HG03045 (cell line): ENCODE data around the gene HOXC13.

ENCODE experiments used
- ATAC-seq: cut with Tn5 transposase; IDR thresholded peaks from one replicate; pipeline ENCODE4 v1.9.1; 2021; ENCODE audit warnings: mild to moderate bottlenecking, moderate library complexity; ENCODE audit not compliant: unreplicated experiment

Gene HOXC13

DNA sequence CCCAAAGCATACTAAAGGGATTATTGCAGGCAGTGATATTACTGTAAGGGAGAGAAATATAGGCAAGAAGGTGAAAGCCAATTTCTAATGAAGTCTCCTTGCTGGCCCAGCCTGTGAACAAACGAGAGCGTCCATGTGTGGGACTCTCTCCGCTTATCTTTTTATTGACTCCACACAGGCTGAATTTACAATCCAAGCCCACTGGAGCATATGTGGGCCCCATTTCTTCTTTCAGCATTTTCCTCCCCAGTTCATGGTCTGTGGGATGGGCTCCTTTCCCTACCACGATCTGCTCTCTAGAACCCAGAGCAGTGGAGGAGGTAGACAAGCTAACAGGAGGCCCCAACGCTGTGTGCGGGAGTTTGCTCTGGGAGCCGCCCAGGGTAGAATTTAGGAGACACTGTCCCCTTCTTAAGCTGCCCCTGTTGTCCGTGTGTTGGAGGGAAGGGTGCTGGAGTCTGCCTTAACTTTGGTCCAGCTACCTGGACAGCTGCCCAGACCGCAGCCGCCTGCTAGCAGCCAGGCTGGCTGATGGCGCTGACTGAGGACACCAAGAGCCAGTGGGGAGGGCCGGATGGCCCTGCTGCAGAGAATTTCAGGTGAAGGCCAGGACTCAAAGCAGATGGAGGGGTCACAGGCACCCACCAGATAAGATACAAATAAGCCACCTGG lies 31.1 kb downstream of the HOXC13 start:
- no peak for ATAC-seq

DNA sequence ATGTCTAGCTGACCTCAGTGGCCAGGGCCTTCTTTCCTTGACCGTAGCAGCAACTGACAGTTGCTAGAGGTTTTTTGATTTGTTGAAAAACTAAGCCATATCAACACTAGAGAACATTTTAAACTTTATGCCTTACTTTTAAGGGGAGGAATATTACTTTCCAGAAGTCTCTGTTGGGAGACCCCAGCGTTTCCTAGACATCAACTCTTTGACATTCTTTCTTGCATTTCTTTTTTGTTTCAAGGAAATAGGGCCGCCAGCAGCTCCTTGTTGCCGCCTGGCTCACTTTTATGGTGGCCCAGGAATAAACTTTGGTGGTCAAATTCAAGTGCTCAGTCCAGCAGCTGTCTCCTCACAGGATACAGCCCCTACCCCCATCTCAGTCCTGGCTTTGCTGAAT lies 31.8 kb downstream of the HOXC13 start:
- no peak for ATAC-seq

DNA sequence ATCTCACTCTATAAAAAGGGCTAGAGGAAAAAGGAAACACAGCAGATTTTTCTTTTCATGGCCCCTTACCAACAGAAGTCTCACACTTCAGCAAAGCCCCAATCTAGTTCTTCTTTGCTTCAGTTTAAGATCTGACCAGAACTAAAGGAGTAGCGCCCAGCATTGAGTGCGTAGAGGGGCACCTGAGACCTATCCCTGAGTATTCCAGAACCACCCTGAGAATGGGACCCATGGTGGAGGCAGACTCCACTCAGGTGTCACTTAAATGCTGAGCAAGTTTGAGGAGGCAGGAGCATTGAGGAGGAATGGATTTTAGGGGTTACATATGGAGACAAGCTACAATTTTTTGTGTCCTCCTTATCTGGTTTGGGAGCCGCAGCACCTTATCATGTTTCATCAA lies 32.5 kb downstream of the HOXC13 start:
- ATAC-seq, result no peak

DNA sequence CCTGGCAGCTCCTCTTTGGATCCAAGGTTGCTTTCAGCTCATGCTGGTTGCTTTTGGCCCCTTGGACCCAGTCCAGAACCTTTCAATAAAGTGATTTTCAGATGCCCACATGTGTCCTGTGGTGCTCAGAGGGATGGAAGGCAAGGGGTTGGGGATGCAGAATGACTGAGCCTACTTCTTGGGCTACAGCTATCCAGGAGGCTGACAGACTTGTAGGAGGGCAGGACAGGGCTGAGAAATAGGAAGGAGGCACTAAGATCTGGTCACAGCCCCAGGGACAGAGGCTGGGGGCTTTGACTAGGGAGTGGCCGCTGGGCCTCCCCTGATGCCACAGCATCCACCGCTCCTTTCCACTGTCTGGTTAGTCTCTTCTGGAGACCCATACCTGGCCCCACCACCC lies 33.1 kb downstream of the HOXC13 start:
- ATAC-seq, result no peak

DNA sequence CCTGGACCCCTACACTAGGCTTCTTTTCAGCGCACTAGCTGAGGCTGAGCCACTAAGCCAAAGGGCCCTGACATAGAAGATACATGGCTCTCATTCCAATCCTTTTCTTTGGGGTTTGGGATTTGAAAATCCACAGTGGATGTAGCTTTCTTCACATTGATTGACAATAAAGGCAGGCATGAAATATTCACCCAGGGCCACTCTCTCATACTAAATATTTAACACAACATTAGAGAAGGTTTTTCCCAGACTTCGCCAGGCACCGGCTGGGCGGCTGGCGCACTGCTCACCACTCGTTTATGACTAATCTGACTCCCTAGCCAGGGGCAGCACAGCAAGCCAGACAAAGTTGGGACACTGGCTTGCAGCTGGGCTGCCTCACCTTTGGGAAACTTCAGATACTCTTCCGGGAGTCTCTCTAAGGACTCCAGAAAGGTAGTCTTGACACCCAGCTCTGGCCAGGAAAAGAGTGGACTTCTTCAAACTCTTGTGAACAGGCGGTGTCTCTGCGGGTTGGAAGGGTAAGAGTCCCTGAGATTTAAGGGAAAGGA lies 33.6 kb downstream of the HOXC13 start:
- no peak for ATAC-seq

DNA sequence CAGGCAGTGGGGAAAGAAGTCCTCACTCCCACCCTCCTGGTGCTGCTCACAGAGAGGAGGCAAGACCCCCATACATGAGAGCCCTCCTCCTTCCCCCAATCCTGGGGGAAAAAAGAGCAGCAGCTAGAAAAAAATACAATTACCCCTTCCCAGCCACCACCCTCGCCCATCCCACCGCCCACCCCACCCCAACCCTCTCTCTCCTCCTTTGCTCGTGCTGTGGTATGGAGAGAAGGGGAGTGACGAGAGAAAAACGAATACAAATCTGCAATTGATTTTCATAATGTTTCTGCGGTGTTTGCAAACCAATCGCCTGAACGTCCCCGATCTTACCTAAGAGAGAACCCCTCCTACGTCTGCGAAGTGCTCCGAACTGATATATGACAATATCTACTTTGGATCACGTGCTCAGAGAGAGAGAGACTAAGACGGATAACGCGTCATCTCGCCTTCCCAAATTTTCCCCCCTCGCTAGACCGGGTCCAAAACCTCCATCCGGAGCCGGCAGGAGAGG lies 34.1 kb downstream of the HOXC13 start, which contains the start of gene HOXC11:
Gene HOXC11, plus strand, starts transcription at position 405 of the 514 bp plus-strand sequence. CDS start 116 bp downstream, outside the sequence.
- ATAC-seq, result no peak

DNA sequence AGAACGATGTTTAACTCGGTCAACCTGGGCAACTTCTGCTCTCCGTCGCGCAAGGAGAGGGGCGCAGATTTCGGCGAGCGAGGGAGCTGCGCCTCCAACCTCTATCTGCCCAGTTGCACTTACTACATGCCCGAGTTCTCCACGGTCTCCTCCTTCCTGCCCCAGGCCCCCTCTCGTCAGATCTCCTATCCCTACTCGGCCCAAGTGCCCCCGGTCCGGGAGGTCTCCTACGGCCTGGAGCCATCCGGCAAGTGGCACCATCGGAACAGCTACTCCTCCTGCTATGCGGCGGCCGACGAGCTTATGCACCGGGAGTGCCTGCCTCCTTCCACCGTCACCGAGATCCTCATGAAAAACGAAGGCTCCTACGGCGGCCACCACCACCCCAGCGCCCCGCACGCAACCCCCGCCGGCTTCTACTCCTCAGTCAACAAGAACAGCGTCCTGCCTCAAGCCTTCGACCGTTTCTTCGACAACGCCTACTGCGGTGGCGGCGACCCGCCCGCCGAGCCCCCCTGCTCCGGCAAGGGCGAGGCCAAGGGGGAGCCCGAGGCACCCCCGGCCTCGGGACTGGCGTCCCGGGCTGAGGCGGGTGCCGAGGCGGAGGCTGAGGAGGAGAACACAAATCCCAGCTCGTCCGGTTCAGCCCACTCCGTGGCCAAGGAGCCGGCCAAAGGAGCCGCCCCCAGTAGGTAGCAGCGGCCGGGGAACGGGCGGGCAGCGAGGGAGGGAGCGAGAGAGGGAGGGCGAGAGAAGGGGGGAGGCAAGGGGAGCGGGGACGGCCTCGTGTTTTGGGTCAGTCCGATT lies 34.8 kb downstream of the HOXC13 start:
- ATAC-seq, result no peak

DNA sequence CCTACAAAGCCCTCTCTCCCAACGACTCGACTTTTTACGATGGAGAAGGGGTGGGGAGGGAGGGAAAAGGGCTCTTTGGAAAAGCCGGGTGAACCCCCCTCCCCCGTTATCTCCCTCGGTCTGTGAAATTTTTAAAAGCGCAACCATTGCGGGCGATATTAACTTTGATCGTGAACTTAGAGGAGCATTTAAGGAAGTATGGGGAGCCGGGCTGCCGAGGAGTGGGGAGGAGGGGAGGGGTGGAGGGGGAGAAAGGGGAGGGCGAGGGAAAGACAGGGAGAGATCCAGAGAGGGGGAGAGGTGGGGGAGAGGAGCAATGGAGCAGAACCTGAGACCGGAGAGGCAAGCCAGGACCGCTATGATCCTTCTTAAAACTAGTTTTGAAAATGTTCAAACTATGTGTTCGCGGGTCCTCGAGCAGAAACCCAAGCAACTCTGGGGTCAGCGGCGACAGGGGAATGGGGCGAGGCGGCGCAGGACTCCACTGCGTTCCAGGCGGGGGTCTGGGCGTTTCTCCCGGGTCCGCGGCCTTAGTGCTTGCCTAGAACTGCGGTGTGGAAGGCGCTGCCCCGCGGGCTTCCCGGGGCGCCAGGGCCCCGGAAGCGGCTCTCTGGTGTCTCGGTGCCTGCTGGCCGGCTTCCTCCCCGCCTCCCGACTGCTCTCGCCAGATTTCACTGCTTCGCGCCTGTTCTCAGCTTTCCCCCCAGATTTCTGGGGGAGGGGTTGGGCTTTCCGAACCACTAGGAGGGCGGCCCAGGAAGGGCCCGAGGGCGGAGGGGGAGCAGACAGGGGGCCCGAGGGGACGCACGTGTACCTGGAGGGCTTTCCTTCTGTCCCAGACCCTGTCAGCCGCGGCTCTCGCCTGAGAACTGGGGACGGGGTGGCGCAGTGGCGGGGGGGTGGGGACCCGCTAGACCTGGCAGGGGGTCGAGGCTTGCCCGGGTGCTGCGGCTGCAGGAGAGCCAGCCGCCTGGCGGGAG lies 35.7 kb downstream of the HOXC13 start, which contains the start of gene HOTAIR:
Gene HOTAIR, minus strand, starts transcription at position 871 of the 980 bp plus-strand sequence.
- ATAC-seq, result no peak

DNA sequence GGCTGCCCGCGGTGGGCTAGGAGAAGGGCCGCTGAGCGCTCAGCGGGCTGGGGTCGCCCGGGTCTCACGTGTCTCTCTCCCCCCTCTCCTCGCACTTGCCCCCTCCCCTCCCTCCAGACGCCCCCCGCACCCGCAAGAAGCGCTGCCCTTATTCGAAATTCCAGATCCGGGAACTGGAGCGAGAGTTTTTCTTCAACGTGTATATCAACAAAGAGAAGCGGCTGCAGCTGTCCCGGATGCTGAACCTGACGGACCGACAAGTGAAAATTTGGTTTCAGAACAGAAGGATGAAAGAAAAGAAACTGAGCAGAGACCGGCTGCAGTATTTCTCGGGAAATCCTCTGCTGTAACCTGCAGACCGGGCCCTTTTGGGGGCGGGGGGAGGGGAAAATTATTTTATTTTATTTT lies 36.4 kb downstream of the HOXC13 start:
- no peak for ATAC-seq

DNA sequence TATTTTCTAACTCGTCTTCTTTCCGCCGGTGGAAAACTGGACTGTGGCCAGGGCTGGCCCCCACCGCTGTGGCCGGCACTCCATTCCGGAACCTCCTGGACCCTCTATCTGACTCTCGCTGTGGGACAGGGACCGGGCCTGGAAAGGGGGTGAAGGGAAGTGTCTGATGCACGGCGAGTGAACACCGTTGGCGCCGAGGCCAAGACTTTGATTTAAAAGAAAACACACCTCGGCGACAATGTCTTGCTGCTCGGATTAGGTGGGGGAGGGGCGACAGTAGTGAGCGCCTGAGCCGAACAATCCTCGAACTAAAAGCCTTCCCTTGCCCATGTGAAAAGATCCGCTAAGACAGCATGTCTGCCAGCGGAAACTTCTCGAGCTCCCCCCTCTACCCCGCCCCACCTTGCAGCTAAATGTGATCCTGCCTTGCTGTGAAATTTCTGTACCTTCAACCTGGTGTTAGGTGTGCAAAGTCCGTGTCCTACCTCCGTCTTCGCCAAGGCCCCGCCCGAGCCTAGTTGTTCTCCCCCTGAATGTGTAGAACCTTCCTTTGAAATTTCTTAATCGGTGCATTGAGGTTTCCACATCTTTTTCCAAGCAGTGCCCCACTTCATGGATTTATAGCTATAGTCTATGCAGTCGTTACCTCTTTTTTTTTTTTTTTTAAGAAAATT lies 37.0 kb downstream of the HOXC13 start:
- ATAC-seq, result no peak

DNA sequence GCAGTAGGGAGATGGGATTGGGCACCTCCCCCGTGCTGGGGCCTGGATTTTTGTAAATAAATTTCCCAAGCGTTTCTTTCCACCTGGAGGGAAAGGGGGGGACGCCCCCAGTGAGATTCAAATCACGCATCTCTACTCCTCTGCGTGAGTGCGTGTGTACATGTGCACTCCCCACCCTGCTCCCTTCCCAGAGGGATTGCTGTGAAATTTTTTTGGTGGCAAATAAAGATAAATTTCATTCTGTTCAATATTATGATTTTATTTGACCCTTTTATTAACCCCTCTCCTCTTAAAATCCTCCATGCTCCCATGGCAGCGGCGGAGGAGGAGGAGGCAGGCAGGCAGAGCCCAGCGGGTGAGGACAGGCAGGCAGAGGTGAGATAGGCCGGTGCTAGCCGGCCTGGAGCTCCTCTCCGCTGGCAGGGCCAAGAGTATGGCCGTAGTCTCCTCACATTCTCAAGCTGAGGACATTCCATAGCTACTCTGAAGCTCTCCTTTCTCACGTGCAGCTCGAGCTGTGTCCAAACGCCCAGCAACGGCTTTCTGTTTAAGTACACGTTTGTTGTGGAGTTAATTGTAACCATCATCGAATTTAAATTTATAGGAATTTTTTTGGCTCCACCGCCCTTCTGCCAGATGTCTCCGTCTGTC lies 37.7 kb downstream of the HOXC13 start:
- ATAC-seq, result no peak

DNA sequence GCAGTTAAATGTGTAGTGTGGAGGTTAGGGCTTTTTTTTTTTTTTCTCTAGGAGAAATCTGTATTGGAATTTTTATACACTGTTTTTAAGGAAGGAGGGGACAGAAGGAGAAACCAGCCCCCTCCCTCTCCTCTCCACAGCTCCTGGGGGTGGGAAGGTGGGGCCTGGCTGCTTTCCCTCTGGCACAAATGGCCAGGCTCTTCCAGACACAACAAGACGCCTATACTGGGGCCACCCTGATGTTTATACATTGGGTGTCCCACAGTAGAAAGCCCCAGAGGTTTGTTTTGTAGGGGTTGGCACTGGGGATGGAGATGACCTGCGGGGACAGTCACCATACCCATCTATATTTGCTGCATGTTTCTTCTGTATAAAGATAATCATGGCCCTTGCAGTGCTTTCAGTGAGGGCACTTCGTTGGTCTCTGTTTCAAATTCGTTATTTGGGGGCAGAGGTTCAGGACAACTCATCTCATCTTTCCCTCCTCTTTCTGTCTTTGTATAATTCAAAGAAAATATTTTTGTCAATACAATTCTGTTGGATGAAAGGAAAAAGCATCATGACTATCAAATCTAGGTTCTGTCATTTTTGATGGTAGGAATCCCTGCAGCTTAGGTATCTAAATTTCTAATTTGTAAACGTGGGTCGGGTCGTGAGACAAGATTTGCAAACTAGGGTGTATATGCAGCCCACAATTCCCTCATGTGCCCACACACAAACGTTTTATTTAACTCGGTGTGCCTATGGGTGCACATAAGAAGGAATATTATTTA lies 38.4 kb downstream of the HOXC13 start:
- no peak for ATAC-seq

DNA sequence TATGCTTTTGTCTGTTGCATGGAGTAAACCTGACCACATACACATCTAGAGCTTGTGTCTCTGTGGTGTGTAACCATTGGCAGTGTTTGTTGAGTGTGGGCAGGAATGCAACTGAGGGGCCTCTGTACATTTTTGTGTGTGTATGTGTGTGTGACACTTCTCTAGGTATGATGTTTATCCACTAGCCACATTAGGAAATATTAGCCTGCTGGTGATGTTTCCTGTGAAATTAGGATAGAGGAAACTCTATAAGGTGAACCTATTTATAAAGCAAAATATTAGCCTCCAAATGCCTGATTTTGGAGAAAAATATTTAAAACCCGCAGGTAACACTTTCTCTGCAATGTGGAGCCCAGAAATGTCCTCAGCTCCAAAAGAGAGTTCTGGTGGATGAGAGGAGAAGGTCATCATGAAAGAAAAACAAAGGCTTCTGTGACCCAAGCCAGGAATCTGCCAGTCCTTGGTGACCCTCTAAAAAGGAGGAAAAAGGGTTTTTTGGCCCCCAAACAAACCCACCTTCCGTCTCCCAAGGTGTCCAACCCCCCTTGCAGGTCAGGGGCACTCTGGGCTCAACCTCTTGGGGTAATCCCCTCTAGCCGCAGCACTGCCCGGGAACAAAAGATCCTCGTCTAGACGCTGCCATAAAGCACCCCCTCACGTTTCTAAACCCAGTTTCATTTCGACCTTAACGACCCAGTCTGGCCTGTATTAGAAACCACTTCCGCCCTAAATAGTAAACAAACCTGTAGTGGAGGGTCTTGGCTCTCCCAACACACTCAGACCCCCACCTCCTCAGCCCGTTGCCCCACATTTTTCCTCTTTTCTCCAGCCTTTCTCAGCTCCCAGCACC lies 39.2 kb downstream of the HOXC13 start:
- no peak for ATAC-seq

DNA sequence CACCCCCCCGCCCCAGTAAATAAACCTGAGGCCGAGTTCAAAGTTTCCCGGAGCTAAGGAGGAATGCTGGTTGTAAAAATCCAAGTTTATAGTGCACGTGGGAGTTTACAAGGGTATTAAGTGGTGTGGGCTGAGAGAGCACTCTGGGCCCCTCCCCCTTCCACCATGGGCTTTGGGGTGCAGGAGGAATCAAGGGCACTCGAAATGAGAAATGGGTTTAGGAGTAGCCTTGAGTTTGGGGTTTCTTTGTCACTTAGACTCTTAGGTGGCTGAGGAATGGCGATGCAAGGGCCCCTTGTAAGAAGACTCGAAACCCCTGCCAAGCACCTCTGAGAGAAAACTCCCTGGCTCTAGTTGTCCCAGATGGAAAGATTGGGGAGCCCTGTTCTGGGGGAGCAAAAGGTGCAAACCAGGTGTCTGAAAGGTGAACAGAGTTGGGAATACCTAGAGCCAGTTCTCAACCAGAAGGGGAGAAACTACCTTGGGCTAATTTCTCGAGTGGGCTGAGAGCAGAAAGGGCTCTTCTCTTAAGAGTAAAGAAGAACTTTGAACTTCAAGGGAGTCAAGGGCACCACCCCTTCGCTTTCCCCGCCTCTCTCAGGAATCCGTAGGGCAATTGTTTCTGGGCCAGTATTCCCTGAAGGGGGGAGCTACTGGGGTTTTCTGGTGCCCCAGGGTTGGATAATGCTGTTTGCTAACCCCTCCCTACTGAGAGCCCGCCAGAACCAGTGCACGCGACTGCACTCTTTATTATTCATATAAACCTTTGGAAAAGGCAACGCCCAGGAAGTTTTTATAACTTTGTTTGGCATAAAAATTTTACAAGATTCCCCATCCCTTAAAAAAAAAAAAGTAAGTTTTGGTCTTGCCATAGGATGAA lies 40.1 kb downstream of the HOXC13 start:
- ATAC-seq, result no peak

DNA sequence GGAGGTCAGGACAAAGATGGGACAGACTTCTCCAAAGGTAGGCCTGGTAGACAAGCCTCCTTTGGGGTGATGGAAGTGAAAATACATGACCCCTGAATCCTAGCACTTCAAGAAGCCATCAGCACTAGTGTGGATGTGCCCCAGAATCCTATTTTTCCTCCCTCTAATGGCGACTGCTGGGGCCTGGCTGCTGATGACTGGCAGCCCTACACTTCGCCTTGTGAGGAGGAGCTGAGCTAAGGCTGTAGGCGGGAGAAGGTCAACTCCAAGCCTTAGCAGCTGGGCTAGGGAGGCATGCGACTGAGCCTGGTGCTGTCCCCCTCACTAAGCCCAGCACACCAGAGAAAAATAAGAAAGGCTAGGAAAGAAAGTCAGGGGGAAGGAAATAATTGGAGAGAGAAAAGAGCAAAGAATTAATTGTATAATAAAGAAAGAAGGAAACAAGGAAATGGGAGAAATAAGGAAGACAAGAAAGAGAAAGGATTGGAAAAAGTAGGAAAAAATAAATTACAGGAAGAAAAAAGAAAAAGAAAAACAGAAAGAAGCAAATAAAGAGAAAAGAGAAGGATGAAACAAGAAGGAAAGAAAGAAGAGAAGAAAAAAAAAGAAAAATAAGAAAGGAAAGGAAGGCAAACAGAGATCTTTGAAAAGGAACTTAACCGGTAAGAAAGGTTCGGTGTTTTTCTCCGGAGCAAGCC lies 41.6 kb downstream of the HOXC13 start:
- ATAC-seq, result no peak

DNA sequence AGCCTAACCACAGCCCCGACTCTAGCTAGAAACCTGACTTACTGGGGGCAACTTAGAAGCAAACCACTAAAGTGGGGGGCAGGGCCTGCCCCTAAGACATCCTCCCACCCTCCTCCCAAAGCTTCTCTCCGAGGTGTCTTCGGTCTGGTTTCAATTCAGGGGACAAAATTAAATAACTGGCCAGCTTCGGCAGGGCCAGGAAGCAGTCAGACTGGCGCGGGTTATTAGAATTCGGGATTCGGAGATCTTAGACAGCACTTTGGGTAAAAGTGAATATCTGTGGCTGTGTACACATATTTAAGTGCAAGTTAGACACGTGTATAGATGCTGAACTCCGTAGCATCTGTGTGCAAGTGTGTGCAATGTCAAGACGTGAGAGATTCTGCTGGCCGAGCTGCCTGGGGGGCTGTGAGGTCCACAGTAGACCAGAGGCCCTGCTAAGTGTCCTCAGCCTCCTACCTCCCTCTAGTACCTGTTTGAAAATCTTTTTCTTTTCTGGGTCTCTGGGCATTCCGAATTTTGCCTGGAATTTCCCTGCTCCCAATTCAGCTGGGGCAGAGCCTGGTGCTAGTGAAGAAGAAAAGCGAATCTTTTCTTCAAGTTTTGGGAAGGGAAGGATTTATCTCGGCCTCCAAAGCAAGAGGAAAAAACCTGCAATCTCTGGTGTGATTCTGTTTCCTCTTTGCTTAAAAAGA lies 42.3 kb downstream of the HOXC13 start:
- no peak for ATAC-seq
